ENCODE data around the gene FARP2.
A peak's percentile ranks its signal among the peaks of the same experiment; 100 is the strongest.
"Not testable (repeated sequence)": the region's sequence is repeated elsewhere in the genome, so short reads cannot be mapped to it uniquely, and the experiment has no call there.

FARP2 gene

GRCh38 chr2:241355983-241356870 lies at the start of gene FARP2:
TSS of gene FARP2 (plus strand) at chr2:241356285. CDS start at chr2:241373108, 16,823 bp downstream.
- peak; percentile 50 for DNase-seq (ENCODE audit: low read depth)

GRCh38 chr2:241307055-241307454 lies 49.0 kb upstream of the FARP2 start:
- DNase-seq (ENCODE audit: low read depth) = no peak

- no peak for DNase-seq (ENCODE audit: low read depth)
Measured at GRCh38 chr2:241308267-241308666, 47.8 kb upstream of the FARP2 start.

GRCh38 chr2:241308832-241309500 lies 47.1 kb upstream of the FARP2 start:
- no peak for DNase-seq (ENCODE audit: low read depth)

- DNase-seq (ENCODE audit: low read depth) = no peak
Measured at GRCh38 chr2:241309684-241310117, 46.4 kb upstream of the FARP2 start.

GRCh38 chr2:241310917-241311566 lies 45.0 kb upstream of the FARP2 start:
- DNase-seq (ENCODE audit: low read depth) = no peak

GRCh38 chr2:241312082-241312481 lies 44.0 kb upstream of the FARP2 start:
- no peak for DNase-seq (ENCODE audit: low read depth)

- no peak for DNase-seq (ENCODE audit: low read depth)
Measured at GRCh38 chr2:241313543-241314095, 42.5 kb upstream of the FARP2 start.

- DNase-seq (ENCODE audit: low read depth) = no peak
Measured at GRCh38 chr2:241314226-241315092, 41.6 kb upstream of the FARP2 start.

- DNase-seq (ENCODE audit: low read depth) = peak; percentile 64
Measured at GRCh38 chr2:241315093-241315878, 40.8 kb upstream of the FARP2 start, which contains the start of gene HDLBP. TSS of gene HDLBP (minus strand) at chr2:241315672. CDS start at chr2:241266869, 48,803 bp downstream.

- DNase-seq (ENCODE audit: low read depth) = peak; percentile 3
Measured at GRCh38 chr2:241315879-241316631, 40.0 kb upstream of the FARP2 start, which contains the start of gene SEPTIN2. TSS of gene SEPTIN2 (plus strand) at chr2:241315925. CDS start at chr2:241324233, 8,308 bp downstream.

- DNase-seq (ENCODE audit: low read depth) = no peak
Measured at GRCh38 chr2:241316825-241317224, 39.3 kb upstream of the FARP2 start.

GRCh38 chr2:241317391-241317790 lies 38.7 kb upstream of the FARP2 start:
- DNase-seq (ENCODE audit: low read depth) = no peak

GRCh38 chr2:241318830-241319229 lies 37.3 kb upstream of the FARP2 start:
- DNase-seq (ENCODE audit: low read depth) = not testable (repeated sequence)

- DNase-seq (ENCODE audit: low read depth) = no peak
Measured at GRCh38 chr2:241320394-241320793, 35.7 kb upstream of the FARP2 start.

GRCh38 chr2:241321033-241321432 lies 35.1 kb upstream of the FARP2 start:
- DNase-seq (ENCODE audit: low read depth) = no peak

- no peak for DNase-seq (ENCODE audit: low read depth)
Measured at GRCh38 chr2:241321886-241322285, 34.2 kb upstream of the FARP2 start.

- no peak for DNase-seq (ENCODE audit: low read depth)
Measured at GRCh38 chr2:241323778-241324177, 32.3 kb upstream of the FARP2 start.

- DNase-seq (ENCODE audit: low read depth) = no peak
Measured at GRCh38 chr2:241324775-241325174, 31.3 kb upstream of the FARP2 start.

- no peak for DNase-seq (ENCODE audit: low read depth)
Measured at GRCh38 chr2:241325257-241325656, 30.8 kb upstream of the FARP2 start.

Data from HS-27A (cell line).